NCI-H2081 treated with DMSO at 0.1 percent for 48 hours (cell line): ENCODE results near the gene CAMK1D.

Source experiments
- DNase-seq: peaks from one replicate; lab custom pipeline; 2025; lab: John Stamatoyannopoulos, UW

The CAMK1D gene

DNA sequence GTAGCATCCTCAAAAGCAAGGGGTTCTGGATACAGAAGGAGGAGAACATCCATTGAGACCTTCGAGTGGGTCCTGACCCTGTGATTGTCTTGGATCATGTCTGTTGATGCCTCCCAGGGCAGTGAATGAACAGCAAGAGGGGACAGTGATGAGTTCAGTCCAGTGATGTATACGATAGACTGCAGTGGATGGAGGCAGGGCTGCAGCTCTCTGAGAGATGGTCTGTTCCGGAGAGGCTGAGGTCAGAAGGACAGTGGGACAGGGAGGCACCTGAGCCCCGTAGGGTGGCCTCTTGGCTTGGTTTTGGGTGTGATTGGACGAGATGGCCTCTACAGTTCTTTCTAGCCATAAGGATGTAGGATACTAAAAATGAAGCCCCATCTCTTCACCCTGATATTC is 280.4 kb downstream of the CAMK1D start:
- no peak for DNase-seq

DNA sequence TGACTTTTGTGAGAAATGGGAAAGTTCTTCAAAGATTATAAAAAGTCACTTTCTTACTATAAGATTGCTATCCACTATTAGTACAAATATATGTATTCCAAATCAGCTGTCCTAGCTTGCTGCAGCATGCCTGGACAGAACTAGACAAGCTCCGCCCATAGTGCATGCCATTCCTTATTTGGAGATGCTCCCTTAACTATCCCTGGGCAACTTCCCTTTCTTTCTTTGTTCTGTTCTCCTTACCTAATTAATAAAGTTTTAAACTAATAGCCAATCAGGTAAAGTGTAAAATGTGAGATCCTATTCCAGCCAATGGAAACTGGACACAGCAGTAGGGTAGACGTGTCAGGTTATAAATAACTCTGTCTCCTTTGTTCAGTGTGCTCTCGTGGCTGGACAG is 281.9 kb downstream of the CAMK1D start:
- no peak for DNase-seq

- no peak for DNase-seq
These were observed 282.6 kb downstream of the CAMK1D start for GRCh38 chr10:12631787-12632562.

DNA sequence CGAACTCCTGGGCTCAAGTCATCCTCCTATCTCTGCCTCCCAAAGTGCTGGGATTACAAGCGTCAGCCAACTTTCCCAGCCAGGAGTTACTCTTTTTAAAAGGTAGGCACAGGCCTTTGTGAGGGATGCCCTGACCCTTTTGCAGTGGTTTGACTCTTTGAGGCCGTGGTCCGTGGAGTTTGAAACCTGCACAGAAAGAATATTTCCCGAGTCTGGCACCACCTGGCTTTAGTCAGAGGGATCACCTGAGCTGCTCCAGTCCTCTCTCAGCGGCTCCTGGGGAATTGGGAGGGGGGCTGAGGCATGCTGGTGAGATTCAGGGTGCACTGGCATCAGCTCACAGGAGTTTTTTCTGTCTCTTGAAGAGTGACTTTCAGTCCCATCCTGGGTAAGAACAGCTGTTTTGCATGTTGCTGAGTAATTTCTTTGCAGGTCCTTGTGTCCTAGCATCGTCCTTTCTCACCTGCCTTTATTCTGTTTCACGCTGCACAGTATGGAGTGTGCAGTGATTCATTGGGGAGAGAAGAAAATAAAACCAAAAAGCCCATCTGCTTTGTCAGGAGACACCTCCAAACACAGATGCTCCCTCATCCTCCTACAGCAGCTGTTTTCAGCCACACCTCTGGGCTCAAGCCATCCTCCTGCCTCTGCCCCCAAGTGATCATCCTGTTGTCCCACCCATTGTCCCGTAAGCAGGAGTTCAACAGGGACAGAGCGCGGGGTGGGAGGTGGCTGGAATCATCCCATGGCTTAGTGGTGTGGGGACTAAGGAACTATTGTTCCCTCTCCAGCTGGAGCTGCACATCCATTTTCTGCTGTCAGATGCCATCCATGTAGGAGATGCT is 284.7 kb downstream of the CAMK1D start:
- DNase-seq, result no peak

- no peak for DNase-seq
These were observed 285.2 kb downstream of the CAMK1D start for GRCh38 chr10:12634621-12634931.

DNA sequence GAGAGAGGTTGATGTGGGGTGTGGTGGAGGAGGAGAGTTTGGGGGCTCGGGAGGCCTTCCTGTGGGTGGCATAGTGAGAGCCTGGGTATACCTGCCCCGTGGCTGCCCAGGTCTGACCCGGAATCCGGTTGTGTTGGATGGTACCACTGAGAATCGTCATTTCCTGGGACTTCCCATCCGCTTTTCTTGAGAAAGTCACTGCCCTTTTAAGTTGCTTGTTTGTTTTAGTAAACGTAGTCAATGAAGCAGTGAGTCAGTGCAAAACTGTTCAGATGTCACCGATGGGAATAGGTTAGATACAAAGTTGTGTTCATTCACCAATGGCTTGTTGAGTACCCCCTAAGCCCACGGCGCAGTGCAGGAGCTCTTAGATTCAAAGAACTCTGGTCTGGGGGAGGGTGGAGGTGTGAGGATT is 285.8 kb downstream of the CAMK1D start:
- DNase-seq, result no peak

GRCh38 chr10:12636571-12636970 is 287.2 kb downstream of the CAMK1D start:
- no peak for DNase-seq

GRCh38 chr10:12637649-12638048 is 288.3 kb downstream of the CAMK1D start:
- no peak for DNase-seq

DNA sequence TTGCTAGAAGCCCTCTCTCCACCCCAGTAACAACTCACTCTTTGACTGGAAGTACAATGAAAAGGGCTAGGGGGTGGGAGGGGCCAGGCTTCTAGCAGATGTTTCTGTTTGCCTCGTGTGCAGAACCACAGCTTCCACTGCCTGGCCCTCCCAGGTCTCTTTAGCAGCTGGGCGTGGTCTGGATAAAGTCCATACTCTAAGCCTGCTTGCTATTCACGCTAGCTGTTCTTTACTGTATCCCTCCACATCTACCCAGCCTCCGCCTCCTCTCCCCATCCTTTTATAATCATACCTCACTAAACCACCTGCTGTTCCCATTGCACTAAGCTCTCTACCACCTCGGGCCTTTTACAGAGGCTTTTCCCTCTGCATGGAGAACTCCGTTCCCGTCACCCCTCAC is 288.8 kb downstream of the CAMK1D start:
- peak; percentile 90 for DNase-seq

DNA sequence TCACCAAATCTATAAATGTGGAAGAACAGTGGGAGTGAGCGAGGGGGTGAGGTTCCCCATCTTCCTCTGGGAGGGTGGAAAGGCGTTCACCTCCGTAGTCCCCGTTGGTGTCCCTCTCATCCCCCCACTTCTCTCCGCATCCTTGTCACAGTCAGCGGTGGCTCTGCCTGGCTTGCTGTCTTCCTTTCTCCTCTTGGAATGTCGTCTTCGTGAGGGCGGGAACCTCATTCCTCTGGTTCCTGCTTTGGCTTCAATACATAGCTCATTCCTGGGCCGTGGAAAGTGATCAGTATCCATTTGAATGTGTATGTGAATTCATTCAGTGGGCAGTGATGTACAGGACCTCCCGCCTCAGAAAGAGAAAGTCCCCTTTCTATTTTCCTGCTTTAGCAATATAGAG is 289.4 kb downstream of the CAMK1D start:
- no peak for DNase-seq

- no peak for DNase-seq
These were observed 290.9 kb downstream of the CAMK1D start for GRCh38 chr10:12639996-12640944.

GRCh38 chr10:12642036-12642435 is 292.7 kb downstream of the CAMK1D start:
- DNase-seq, result no peak

DNA sequence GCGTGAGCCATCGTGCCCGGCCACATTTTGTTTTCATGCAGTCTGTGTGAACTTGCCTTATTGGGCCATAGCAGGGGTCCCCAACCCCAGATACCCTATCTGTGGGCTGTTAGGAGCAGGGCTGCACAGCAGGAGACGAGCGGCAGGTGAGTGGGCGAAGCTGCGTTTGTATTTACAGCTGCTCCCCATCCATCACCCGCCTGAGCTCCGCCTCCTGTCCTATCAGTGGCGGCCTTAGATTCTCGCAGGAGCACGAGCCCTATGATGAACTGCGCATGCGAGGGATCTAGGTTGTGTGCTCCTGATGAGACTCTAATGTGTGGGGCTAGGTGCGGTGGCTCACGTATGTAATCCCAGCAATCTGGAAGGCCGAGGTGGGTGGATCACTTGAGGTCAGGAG is 293.9 kb downstream of the CAMK1D start:
- DNase-seq, result no peak

GRCh38 chr10:12644380-12645144 is 295.2 kb downstream of the CAMK1D start:
- DNase-seq, result no peak

DNA sequence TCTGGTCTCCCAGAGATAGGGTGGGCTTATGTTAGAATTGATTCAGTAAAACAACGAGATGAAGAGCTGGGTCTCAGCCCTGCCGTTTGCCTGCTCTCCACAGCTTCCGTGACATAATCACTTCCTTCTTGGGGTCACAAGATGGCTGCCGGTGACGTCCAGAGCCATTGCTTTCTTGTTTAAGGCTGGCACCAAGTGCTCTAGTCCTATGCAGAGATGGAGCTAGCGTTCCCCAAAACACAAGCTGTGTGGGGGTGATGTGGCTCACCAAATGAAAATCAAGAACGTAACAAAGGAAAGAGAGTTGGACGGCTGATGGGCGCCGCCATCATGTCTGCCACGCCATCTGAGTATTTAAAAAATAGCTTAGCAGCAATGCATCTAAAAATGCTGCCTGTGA is 296.1 kb downstream of the CAMK1D start:
- no peak for DNase-seq

DNA sequence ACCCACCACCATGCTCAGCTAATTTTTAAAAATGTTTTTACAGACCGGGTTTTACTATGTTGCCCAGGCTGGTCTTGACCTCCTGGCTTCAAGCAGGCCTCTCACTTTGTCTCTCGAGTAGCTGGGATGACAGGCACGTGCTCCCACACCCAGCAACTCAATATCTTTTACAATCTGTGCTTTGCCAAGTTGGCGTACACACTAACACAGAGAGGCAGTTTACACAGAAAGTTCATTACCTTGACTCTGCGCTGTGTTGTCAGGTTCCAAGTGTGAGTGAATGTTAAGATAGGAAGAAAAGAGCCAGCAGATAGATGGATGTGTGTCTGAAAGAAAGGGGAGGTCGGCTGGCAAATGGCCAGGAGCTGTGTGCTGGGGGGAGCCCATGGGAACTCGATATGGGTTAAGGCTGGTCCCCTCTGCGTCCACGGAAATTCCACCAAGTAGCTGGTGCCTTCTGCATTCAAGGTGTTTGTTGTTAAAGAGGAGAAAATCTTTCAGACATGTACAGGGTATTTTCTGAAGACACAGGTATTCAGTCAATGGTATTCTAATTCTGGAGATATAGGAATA is 299.8 kb downstream of the CAMK1D start:
- no peak for DNase-seq

GRCh38 chr10:12650122-12650521 is 300.8 kb downstream of the CAMK1D start:
- DNase-seq, result no peak

DNA sequence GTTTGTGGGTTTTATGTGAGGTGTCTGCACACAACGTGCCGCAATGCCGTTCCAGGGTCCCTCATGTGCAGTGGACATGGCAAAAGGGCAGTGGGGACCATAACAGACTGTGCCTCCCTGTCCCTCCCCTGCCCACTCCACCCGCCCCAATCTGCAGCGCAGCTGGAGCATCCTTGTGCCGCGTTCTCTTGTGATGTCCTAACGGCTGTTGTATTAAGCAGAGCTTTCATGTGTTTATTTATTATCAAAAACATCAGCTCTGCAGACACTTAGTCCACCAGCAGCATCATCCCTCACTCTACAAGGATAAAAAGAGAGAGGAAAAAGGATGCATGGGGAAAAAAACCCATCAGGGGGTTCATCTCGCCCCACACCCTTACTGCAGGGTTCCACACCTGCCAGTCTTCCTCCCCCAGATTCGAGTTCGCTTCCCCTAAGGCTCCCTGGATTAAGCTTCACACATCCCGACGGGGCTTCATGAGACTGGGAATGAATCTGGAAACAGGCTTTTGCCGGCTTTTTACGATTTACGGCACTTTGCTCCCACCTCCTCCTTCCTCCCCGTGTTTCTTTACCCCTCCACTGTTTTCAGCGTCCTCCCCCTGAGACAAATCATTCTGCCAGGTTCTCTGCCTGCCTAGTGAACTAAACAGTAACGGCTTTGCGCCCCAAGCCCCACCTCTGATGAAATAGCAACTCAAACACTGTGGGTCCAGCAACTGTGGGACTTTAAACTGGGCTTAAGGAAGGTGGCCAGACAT is 301.4 kb downstream of the CAMK1D start:
- no peak for DNase-seq

DNA sequence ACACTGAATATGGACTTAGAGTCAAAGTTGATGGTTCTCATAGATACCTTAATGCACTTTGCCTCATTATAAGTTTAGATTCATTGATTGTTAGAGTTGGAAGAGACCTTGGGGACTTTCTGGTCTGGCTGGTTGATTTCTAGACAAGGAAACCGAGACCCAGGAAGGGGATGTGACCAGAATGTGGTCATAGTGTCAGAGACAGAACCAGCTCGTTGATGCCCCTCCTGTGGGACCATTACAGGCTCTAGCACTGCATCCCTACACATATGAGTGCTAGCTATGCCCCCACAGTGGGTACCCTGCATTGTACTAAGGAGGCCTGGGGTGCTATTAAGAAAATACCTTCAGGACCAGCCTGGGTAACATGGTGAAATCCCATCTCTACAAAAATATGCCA is 306.6 kb downstream of the CAMK1D start:
- DNase-seq, result no peak

- peak; percentile 13 for DNase-seq
These were observed 307.3 kb downstream of the CAMK1D start for GRCh38 chr10:12656518-12657142.
